Thoracic aorta (tissue), 2 donors: ENCODE results near the gene DCST1. TPM values are rescaled to one million over a fixed set of nuclear protein-coding genes. Genes with fewer than 3 reads are reported as not detected.

Experiments
- ATAC-seq: fragments of 150-250 bp; one replicate; pipeline ENCODE4 v1.8.0; 2017; ENCODE audit warnings: low read depth; ENCODE audit not compliant: insufficient number of reproducible peaks, low FRiP score
- DNase-seq: peaks from one replicate; pipeline ENCODE4 v3.0.0-alpha.2; 2020; ENCODE audit warnings: low spot score
- H3K27ac ChIP-seq, 2 donors: fragments of 200-600 bp; sonication (generic); 1 replicate in 1 of 2; 2 replicates in 1 of 2; pipeline ENCODE4 v1.5.1; 2016; ENCODE audit warnings: mild to moderate bottlenecking in 2 of 2, moderate library complexity in 2 of 2
- H3K27me3 ChIP-seq: fragments of 200-600 bp; sonication (generic); replicated peaks from 2 replicates; pipeline ENCODE4 v1.6.0; 2016; ENCODE audit warnings: mild to moderate bottlenecking; ENCODE audit not compliant: insufficient read depth
- H3K36me3 ChIP-seq: fragments of 200-600 bp; sonication (generic); one replicate; pipeline ENCODE4 v1.5.1; 2016
- H3K4me1 ChIP-seq, 2 donors: fragments of 200-600 bp; sonication (generic); 1 replicate in 1 of 2; 2 replicates in 1 of 2; pipeline versions ENCODE4 v1.5.1 to v1.6.0; 2016; ENCODE audit warnings: low read depth in 2 of 2, mild to moderate bottlenecking in 1 of 2; ENCODE audit not compliant: control insufficient read depth in 1 of 2
- H3K4me3 ChIP-seq: fragments of 200-600 bp; sonication (generic); 2 replicates; pipeline ENCODE4 v1.5.1; 2016; ENCODE audit warnings: mild to moderate bottlenecking
- H3K9me3 ChIP-seq: fragments of 200-600 bp; sonication (generic); 2 replicates; pipeline ENCODE4 v1.5.1; 2016
- CTCF ChIP-seq: fragments of 200-600 bp; sonication (generic); IDR thresholded peaks from one replicate; pipeline ENCODE4 v1.5.1; 2019; ENCODE audit warnings: antibody characterized with exemption
- total RNA-seq, 2 donors: library from RNA; depleted of rRNA; stranded (reverse); fragments of >200 nt; gene quantifications; one replicate each; pipeline versions ENCODE4 v1.1.0 to v1.2.3, GENCODE V29; 2016

The DCST1 gene
- total RNA-seq, 2 donors from 2014 or later: not detected

GRCh38 chr1:154990276-154990675, 43.3 kb upstream of the DCST1 start:
- Histone ChIP-seq H3K36me3 (peaks cover 17% of the 10 kb centered on the region), H3K27me3 (no peaks in the 10 kb centered on the region), H3K27ac (no peak overlapping the region), H3K9me3 (no peaks in the 10 kb centered on the region), H3K4me1 (no peaks in the 10 kb centered on the region), H3K4me3 (no peak overlapping the region)
- ATAC-seq: no peak
- no peak for DNase-seq
- no peak for TF ChIP-seq CTCF

GRCh38 chr1:154992721-154993571, 40.7 kb upstream of the DCST1 start:
- DNase-seq: no peak
- H3K36me3 ChIP-seq: peaks cover 10% of the 10 kb centered on the region
- H3K4me3 ChIP-seq: no peak overlapping the region
- TF ChIP-seq CTCF: no peak
- ATAC-seq: no peak
- H3K4me1 ChIP-seq: no peaks in the 10 kb centered on the region
- no peaks in the 10 kb centered on the region for H3K27me3 ChIP-seq
- H3K27ac ChIP-seq: no peak overlapping the region
- H3K9me3 ChIP-seq: no peaks in the 10 kb centered on the region

- H3K36me3 ChIP-seq: peaks cover 6% of the 10 kb centered on the region
- no peak for TF ChIP-seq CTCF
- H3K4me1 ChIP-seq: peaks cover 0 to 1% of the 10 kb centered on the region in 2 donors
- no peaks in the 10 kb centered on the region for H3K27me3 ChIP-seq
- ATAC-seq (no peak), DNase-seq (no peak)
- H3K9me3 ChIP-seq: no peaks in the 10 kb centered on the region
- H3K4me3 ChIP-seq: no peak within 1 kb of the TSS
- no peak within 1 kb of the TSS for H3K27ac ChIP-seq
Measured at GRCh38 chr1:154993572-154994268, 39.9 kb upstream of the DCST1 start, which contains the start of gene LENEP. LENEP (plus strand) TSS chr1:154993586; CDS start chr1:154993608, 22 bp downstream.

GRCh38 chr1:154994269-154994587, 39.4 kb upstream of the DCST1 start:
- Histone ChIP-seq H3K36me3 (peaks cover 6% of the 10 kb centered on the region), H3K27ac (no peak overlapping the region), H3K4me1 (peaks cover 3 to 6% of the 10 kb centered on the region in 2 donors), H3K4me3 (no peak overlapping the region), H3K9me3 (no peaks in the 10 kb centered on the region), H3K27me3 (no peaks in the 10 kb centered on the region)
- ATAC-seq (no peak), DNase-seq (no peak)
- TF ChIP-seq CTCF: no peak

- ATAC-seq (no peak), DNase-seq (no peak)
- peaks cover 7 to 10% of the 10 kb centered on the region in 2 donors for H3K4me1 ChIP-seq
- H3K36me3 ChIP-seq: peaks cover 6% of the 10 kb centered on the region
- H3K9me3 ChIP-seq: no peaks in the 10 kb centered on the region
- no peak overlapping the region for H3K27ac ChIP-seq
- H3K4me3 ChIP-seq: no peak overlapping the region
- H3K27me3 ChIP-seq: no peaks in the 10 kb centered on the region
- no peak for TF ChIP-seq CTCF
Measured at GRCh38 chr1:154994591-154994990, 39.0 kb upstream of the DCST1 start.
